Left renal pelvis (tissue), 4 donors: Measurements from ENCODE around the gene TP53AIP1. TPM values are rescaled to one million over a fixed set of nuclear protein-coding genes. Genes with fewer than 3 reads are reported as not detected.
"Not testable (repeated sequence)": the region's sequence is repeated elsewhere in the genome, so short reads cannot be mapped to it uniquely, and the experiment has no call there.

Experiments used
- DNase-seq, 4 donors: peaks; one replicate each; pipeline ENCODE4 v3.0.0-alpha.2; 2013; ENCODE audit warnings: low read depth in 4 of 4, low spot score in 3 of 4
- polyA plus RNA-seq, 4 donors: library from polyadenylated mRNA; unstranded; fragments of 120-200 nt; gene quantifications; one replicate each; pipeline ENCODE4 v1.2.1, GENCODE V29; 2013; ENCODE audit not compliant: insufficient read length in 4 of 4

The TP53AIP1 gene
- polyA plus RNA-seq, 4 donors: 0.08 to 1.1 (median 0.84) TPM

DNA sequence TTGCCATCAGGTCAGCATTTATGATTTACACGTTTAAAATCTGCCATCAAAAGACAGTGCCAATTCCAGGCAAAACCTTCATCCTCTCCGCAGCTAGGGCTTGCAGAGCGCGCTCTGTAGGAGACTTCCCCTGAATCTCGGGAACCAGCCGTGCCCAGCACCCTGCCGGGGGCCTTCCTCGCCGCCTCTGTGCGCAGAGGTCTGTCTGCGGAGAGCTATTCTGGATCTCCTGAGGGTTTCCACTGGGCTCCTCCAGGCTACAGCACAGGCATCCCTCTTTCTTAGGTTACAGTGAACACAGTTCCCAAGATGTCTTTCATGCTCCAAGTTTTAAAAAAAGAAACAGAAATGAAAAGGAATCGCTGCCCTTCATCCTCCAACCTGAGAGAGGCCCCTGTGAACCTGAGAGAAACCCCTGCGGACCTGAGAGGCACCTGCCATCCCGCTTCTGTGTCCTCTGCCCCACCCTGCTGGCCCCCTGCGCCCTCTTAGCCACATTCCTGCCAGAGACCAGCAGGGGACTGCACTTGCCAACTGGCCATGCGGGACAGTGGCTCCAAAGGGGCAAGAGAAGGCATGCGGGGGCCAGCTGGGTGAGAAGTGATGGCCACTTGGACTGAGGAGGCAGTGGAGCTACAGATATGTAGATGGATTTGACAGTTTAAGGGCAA, 16.1 kb downstream of the TP53AIP1 start:
- no peak for DNase-seq

DNA sequence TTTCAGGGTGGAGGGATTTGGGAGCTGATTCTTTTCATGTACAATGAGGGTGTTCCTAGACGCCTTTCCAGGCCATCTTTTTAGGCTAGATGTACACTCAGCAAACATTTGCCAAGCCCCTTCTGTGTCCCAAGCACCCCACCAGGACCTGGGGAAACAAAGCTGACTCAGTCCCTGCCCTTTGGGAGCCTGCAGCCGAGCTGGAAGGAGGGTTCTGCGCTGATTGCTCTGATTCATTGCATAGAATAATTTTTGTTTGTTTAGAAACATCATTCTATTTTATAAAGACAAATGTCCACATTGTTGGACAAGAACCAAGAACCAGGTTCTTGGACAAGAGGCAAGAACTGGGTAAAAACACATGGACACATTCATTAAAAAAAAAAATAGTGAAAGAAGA, 16.7 kb downstream of the TP53AIP1 start:
- DNase-seq: no peak

DNA sequence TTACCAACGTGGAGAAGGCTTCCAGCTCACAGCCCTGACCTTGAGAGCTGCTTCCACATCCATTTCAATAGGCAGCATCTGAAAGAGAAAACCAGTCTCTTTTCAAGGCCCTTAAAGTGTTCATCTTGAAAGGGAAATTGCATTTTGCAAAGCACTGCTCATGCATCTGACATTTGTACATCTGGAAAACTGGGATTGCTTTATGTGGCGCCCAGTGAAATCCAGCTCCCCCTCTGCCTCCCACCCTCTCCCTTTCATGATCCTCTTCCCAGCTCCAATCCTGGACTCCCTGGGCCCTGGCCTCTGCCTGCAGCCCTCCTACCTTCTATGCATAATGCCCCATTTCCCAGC, 17.4 kb downstream of the TP53AIP1 start:
- no peak for DNase-seq

DNA sequence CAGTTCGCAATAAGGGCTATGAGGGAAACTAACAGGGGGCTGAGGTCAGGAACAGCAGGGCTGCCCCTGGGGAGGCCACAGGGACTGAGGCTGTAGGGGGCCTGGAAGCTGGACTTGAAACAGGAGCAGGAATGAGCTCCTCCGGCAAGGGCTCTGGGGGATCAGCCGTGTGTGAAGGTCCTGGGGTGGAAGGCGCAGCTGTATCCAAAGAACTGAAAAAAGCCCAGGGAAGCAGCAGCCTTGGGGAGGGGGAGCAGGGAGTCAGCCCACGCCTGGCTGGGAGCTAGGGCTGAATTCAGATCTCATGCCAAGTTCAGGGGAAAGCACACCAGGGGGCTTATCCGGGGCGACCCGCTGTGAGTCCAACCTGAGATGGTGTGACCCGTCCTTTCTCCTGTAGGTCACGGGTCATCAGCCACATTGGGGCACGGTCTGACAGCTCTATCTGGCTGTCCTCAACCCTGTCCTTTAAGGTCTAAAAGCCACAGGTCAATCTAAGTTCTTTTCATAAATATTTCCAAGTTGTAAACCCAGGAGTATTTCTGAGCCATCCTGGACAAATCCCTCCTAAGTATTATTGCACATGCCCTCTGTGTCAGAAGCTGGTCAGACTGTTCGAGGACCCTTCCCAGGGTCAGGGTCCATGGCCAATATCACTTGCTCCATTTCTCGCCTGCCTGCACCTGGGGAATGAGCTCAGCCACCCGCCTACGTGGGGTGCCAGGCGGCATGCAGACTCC, 18.0 kb downstream of the TP53AIP1 start:
- no peak for DNase-seq

DNA sequence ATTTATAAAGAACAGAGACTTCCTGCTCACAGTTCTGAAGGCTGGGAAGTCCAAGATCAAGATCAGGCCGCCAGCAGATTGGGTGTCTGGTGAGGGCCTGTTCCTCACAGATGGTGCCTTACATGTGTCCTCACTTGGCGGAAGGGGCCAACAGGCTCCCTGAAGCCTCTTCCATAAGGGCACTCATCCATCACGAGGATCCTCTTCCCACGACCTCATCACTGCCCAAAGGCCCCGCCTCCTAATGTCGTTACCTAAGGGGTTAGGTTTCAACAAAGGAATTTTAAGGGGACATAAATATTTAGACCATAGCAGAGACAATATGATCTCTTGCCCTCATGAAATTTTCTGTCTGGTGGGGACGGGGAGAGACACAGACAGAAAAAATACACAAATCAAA, 18.6 kb downstream of the TP53AIP1 start:
- no peak for DNase-seq

DNA sequence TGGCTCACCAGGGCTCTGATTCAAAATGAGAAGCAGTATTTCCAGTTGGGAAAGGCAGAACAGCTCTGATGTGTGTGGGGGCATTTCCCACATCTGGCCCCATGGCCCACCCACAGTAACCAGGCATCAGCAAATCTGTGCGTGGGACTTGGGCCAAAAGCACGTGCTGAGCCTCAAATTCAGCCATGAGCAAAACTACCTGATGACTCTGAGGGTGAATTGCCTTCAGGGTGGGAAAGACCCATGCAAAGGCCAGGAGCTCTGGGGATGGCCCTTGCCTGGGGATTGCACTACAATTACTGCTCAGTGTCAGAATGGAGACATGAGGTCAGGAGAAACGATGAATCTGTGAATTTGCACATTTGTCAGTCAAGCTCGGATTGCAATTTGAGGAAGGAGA, 20.9 kb downstream of the TP53AIP1 start:
- DNase-seq: no peak

DNA sequence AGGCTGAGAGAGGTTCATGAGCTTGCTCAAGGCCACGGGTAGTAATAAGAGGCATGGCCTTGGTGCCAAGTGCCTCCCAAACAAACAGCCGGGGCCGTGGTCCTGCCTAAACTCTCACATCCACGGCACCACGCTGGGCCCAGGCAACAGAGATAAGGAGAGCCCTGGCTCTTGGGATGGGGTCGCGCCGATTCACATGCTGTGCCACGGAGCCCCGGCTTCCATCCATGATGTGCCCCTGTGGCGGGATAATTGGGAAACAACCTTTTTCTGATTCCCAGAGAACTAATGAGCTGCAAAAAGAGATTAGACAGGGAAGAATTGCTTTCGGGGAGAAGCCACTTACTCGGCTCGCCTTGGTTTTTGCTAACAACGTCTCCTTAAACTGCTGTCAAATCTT, 22.0 kb downstream of the TP53AIP1 start:
- DNase-seq: no peak

DNA sequence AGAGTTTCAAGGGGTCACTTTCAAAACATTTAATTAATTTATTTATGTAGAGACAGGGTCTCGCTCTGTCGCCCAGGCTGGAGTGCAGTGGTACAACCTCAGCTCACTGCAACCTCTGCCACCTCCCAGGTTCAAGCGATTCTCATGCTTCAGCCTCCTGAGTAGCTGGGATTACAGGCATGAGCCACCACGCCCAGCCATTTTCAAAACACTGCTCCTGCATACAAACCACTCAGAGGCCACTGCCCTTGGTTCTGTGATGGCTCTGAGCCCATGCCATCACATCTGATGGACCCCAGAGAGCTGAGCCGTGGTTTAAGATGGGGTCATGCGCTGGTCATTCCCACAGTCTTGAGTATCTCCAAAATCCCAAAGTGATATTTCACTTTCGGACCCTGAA, 23.0 kb downstream of the TP53AIP1 start:
- DNase-seq: not testable (repeated sequence)

DNA sequence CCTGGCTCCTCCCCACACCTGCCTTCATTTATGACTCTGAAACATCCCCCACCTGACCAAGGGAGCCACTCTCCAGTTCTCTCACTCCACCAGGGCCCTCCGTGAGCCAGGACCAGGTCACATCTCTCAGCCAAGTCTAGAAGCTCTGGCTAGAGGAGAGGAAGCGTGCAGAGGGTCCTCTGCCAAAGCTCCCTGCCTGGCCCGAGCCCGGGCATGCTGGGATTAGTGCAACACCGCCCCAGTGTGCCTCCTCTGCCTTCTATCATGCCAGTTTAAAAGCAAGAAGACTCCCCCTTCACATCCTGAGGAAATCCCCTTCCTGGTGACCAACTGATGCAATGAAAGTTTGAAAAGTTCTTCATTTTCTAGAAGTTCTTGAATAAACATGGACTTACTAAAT, 23.5 kb downstream of the TP53AIP1 start:
- DNase-seq: no peak

DNA sequence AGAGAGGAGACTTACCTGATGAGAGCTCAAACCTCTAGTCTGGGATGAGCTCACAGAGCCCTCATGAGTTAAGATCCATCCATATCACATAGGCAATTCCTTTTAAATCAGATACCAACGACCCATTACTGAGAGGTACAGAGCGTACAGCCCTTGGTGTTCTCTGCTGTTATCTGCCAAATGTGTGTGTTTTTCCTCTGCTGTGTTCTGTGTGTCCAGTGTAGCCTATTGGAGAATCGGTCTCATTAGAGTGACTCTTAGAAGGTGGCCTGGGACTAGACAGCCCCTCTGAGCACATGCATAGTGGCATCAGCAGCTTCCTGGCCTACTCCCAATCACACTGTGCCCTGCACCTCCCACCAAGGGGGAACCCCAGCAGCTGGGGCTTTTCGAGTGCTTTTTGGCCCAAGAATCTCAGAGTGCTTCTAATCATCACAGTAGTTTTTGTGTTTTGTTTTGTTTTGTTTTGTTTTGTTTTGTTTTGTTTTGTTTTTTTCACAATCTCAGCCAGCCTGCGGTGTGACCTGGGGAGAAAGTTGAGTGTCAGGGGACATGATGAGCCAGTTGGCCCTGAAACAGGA, 25.4 kb downstream of the TP53AIP1 start:
- DNase-seq: no peak

DNA sequence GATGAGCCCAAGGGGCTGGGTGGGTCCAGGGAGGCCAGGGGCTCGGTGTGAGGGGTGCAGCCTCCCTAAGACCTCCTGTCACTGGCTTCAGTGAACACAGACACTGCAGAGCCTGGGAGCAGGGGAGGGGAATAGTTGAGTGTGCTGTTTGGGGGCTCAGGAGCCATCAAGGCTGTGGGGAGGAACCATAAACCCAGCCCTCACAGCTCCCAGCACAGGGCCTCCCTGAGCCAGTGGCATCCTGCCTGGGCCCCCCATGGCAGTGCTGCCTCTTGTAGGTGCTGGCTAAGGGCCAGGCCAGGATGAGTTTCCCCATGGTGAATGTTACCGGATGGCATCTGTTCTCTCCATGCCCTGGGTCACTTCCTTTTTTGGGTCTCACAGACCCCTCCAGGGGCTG, 26.0 kb downstream of the TP53AIP1 start:
- DNase-seq: no peak

DNA sequence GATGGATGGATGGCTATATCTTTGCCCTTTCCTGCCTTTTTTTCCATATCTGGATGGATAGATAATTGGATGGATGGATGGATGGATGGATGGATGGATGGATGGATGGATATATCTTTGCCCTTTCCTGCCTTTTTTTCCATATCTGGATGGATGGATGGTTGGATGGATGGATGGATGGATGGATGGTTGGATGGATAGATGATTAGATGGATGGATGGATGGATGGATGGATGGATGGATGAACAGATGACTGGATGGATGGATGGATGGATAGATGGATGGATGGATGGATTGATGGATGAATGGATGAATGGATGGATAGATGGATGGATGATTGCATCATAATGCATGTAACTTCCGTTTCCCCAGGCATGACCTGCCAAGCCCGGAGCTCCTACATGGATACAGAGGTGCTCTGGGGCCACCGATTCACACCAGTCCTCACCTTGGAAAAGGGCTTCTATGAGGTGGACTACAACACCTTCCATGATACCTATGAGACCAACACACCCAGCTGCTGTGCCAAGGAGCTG, 26.6 kb downstream of the TP53AIP1 start:
- no peak for DNase-seq

DNA sequence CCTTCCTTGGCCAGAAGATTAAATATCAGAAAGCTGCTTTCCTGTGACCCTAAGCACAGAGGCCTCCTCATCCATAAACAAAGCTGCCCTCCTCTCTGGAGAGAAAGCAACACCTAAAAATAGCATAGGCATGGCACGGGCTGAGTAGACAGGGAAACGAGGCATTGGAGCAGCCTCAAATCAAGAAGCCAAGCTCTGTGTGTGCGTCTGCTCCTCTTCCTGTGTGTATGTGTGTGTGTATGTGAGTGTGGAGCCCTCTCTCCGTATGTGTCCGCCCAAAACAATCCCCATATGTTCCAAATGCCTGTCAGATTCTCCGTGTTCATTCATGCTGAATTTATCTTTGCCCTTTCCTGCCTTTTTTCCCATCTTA, 27.5 kb downstream of the TP53AIP1 start:
- DNase-seq: no peak

DNA sequence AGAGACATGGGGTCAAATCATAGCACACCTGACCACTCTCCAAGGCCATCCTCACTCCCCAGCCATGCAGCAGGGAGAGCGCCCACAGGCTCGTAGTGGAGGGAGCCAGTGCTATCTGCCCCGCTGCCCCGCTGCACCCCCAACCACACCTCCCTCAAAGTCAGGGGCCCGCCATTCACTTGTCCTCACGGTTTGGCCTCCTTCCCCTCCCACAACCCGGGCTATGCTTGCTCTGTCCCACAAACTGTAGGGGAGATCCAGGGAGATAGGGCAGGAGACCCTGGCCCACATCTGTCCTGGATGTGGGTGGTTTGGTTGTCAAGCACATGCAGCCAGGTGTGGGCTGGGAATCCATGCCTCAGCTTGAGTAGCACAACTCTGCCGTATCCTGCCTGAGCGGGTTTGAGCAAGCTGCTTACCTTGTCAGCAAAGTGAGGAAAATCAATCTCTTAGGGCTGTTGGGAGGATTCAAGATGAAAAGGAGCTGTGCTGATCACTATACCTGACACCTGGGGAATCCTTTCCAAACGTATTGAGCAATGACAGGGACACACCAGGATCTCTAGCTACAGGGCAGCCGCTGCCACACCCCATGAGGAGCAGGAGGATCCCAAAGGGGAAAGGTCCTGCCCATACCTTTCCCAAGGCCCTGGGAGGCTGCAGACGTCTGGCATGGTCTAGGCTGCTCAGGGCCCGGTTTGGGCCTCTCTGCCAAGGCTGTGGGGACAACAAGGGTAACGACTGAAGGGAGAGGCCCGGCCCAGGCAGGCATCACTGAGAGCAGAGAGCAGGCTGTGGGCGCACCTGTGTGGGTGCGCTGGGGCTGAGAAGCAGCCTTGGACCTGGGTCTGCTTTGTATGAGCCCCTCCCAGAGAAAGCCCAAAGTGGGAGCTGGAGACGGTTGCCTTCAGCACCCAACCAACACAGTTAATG, 28.2 kb downstream of the TP53AIP1 start:
- no peak for DNase-seq

DNA sequence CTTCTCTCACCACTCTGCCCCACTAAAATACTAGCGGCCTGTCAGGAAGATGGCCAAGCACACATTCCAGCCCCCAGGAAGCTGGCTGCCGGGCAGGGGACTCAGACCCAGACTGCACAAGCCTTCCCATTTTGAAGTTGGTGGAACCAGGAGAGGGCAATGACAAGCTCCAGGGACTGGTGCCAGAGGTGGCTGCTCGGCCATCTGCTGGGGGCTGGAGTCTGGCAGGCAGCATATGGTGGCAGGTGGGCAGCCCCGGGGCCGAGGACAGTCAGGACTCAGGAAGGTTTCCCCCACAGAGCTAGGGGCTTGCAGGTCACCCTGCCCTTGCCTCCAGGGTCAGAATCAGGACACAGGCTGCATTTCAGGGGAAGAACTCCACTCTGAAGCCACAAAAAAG, 28.9 kb downstream of the TP53AIP1 start:
- no peak for DNase-seq

DNA sequence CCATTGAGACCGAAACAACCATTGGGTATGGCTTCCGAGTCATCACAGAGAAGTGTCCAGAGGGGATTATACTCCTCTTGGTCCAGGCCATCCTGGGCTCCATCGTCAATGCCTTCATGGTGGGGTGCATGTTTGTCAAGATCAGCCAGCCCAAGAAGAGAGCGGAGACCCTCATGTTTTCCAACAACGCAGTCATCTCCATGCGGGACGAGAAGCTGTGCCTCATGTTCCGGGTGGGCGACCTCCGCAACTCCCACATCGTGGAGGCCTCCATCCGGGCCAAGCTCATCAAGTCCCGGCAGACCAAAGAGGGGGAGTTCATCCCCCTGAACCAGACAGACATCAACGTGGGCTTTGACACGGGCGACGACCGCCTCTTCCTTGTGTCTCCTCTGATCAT, 31.0 kb downstream of the TP53AIP1 start:
- DNase-seq: no peak

DNA sequence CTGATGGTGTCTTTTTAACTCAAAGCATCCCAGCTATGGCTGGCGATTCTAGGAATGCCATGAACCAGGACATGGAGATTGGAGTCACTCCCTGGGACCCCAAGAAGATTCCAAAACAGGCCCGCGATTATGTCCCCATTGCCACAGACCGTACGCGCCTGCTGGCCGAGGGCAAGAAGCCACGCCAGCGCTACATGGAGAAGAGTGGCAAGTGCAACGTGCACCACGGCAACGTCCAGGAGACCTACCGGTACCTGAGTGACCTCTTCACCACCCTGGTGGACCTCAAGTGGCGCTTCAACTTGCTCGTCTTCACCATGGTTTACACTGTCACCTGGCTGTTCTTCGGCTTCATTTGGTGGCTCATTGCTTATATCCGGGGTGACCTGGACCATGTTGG, 31.4 kb downstream of the TP53AIP1 start:
- DNase-seq: no peak

DNA sequence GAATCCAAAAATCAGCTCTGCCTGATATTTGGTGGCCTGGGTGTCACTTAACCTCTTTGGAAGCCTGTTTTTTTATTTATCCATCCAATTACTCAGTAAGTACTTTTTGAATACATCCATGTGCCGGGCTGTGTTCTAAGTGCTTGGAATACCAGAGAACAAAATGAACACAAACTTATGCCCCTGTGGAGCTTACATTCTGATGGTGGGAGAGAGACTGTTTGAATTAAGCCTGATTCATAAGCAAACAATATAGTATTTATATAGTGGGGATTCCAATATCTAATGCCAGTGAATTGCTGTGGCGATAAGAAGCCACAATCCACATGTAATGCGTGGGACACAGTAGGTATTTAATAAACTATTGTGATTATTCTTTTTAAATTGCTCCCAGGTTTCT, 32.1 kb downstream of the TP53AIP1 start:
- DNase-seq: no peak

DNA sequence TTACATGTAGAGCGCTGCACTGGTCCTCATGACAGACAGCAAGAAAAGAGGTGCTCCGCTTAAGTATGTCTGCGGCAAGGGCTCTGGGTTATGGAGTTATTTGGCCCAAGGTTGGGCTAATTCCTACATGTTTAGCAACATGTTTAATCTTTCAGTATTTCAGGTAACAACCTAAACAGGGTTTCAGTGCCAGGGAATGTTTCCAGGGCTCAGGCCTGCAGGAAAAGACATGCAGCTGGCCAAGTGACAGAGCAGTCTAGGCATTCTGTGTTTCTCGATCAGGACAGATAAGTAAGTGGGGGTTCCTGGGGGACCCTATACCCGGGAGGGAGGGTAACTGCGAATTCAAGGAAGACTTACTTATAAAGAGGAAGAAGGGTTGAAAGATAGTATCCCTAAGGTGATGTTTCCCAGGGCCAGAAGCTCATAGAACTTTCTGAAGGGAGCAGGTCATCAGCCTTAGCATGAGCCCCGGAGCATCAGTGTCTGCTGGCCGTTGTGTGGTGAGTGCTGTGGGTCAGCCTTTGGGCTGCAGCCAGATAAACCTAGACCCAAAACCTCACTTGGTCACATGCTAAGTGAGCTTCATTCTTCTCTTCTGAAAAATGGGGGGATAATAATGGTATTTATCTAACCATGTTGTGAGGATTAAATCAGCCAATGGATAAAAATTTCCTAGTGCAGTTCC, 33.1 kb downstream of the TP53AIP1 start:
- no peak for DNase-seq
